Vagina (tissue), 2 donors: Measurements from ENCODE around the gene RAB40C.

ENCODE experiments used
- CTCF ChIP-seq, 3 experiments: fragments of 450-650 bp in 2 of 3; fragments of 200-600 bp in 1 of 3; sonication (generic) in 1 of 3; IDR thresholded peaks; one replicate each; pipeline ENCODE4 v1.5.1; 2017 to 2019; ENCODE audit warnings: antibody characterized with exemption in 3 of 3, mild to moderate bottlenecking in 2 of 3, moderate library complexity in 2 of 3
- POLR2A ChIP-seq, 2 donors: fragments of 450-650 bp; IDR thresholded peaks; one replicate each; pipeline ENCODE4 v1.6.1; 2017; ENCODE audit warnings: antibody characterized with exemption in 2 of 2, mild to moderate bottlenecking in 2 of 2, moderate library complexity in 2 of 2

- TF ChIP-seq CTCF (IDR thresholded peaks at IDR 0.05), result no peak
- TF ChIP-seq POLR2A (IDR thresholded peaks at IDR 0.05), result no peak
These were observed 42.0 kb downstream of the RAB40C start for GRCh38 chr16:631808-632358.
